Skeletal muscle tissue (tissue), 4 donors: ENCODE measurements around the gene PPP1R9A. TPM values are rescaled to one million over a fixed set of nuclear protein-coding genes. Genes with fewer than 3 reads are reported as not detected.

ENCODE experiments used
- H3K27ac ChIP-seq: one replicate; pipeline ENCODE4 v1.7.0; 2013; ENCODE audit warnings: mild to moderate bottlenecking, low read depth, low read length, inconsistent platforms
- H3K27me3 ChIP-seq, 3 donors: one replicate each; pipeline ENCODE4 v1.7.0; 2013; ENCODE audit warnings: low read length in 3 of 3; ENCODE audit not compliant: control insufficient read depth in 3 of 3, insufficient read depth in 3 of 3
- H3K36me3 ChIP-seq, 3 donors: one replicate each; pipeline ENCODE4 v1.7.0; 2013; ENCODE audit warnings: low read length in 3 of 3; ENCODE audit not compliant: control insufficient read depth in 3 of 3, insufficient read depth in 3 of 3
- H3K4me1 ChIP-seq, 3 donors: one replicate each; pipeline ENCODE4 v1.7.0; 2013; ENCODE audit warnings: low read length in 3 of 3, mild to moderate bottlenecking in 3 of 3; ENCODE audit not compliant: control insufficient read depth in 3 of 3, insufficient read depth in 3 of 3
- H3K4me3 ChIP-seq, 3 donors: one replicate each; pipeline ENCODE4 v1.7.0; 2013; ENCODE audit warnings: low read length in 3 of 3
- H3K9ac ChIP-seq, 3 donors: one replicate each; pipeline ENCODE4 v1.7.0; 2013; ENCODE audit warnings: low read length in 3 of 3, mild to moderate bottlenecking in 3 of 3, moderate library complexity in 2 of 3, low read depth in 1 of 3
- H3K9me3 ChIP-seq, 3 donors: one replicate each; pipeline ENCODE4 v1.7.0; 2013; ENCODE audit warnings: low read length in 3 of 3; ENCODE audit not compliant: control insufficient read depth in 3 of 3
- total RNA-seq: library from RNA; depleted of rRNA; stranded (reverse); fragments of >200 nt; gene quantifications from one replicate; pipeline ENCODE4 v1.2.3, GENCODE V29; 2014
- donor health status: Osteomylitis.

The PPP1R9A gene
- total RNA-seq, 1 donor from 2014 or later = 42.3 TPM

GRCh38 chr7:95220328-95220727 is 312.9 kb downstream of the PPP1R9A start:
- no peak overlapping the region for H3K9ac ChIP-seq
- no peaks in the 10 kb centered on the region for H3K36me3 ChIP-seq
- H3K4me3 ChIP-seq = no peak overlapping the region
- no peak overlapping the region for H3K27ac ChIP-seq
- no peaks in the 10 kb centered on the region for H3K9me3 ChIP-seq
- no peaks in the 10 kb centered on the region for H3K4me1 ChIP-seq
- H3K27me3 ChIP-seq = no peaks in the 10 kb centered on the region

- Histone ChIP-seq H3K27me3 (no peaks in the 10 kb centered on the region), H3K4me3 (no peak overlapping the region), H3K27ac (no peak overlapping the region), H3K9ac (no peak overlapping the region), H3K4me1 (no peaks in the 10 kb centered on the region), H3K9me3 (no peaks in the 10 kb centered on the region), H3K36me3 (peaks cover 0 to 2% (median 0%) of the 10 kb centered on the region in 3 donors)
Observed at GRCh38 chr7:95225301-95225700, 317.9 kb downstream of the PPP1R9A start.

- Histone ChIP-seq H3K9me3 (no peaks in the 10 kb centered on the region), H3K27me3 (no peaks in the 10 kb centered on the region), H3K4me1 (no peaks in the 10 kb centered on the region), H3K9ac (no peak overlapping the region), H3K27ac (no peak overlapping the region), H3K36me3 (peaks cover 0 to 2% (median 0%) of the 10 kb centered on the region in 3 donors), H3K4me3 (no peak overlapping the region)
Observed at GRCh38 chr7:95229301-95229700, 321.9 kb downstream of the PPP1R9A start.

- Histone ChIP-seq H3K36me3 (no peaks in the 10 kb centered on the region), H3K27me3 (no peaks in the 10 kb centered on the region), H3K4me1 (no peaks in the 10 kb centered on the region), H3K9ac (no peak overlapping the region), H3K9me3 (no peaks in the 10 kb centered on the region), H3K27ac (no peak overlapping the region), H3K4me3 (no peak overlapping the region)
Observed at GRCh38 chr7:95238252-95238943, 331.0 kb downstream of the PPP1R9A start.

- Histone ChIP-seq H3K9ac (no peak overlapping the region), H3K4me1 (no peaks in the 10 kb centered on the region), H3K4me3 (no peak overlapping the region), H3K27me3 (no peaks in the 10 kb centered on the region), H3K9me3 (no peaks in the 10 kb centered on the region), H3K27ac (no peak overlapping the region), H3K36me3 (no peaks in the 10 kb centered on the region)
Observed at GRCh38 chr7:95240921-95241320, 333.5 kb downstream of the PPP1R9A start.

- Histone ChIP-seq H3K27me3 (no peaks in the 10 kb centered on the region), H3K4me3 (no peak overlapping the region), H3K9ac (no peak overlapping the region), H3K4me1 (no peaks in the 10 kb centered on the region), H3K27ac (no peak overlapping the region), H3K36me3 (no peaks in the 10 kb centered on the region), H3K9me3 (no peaks in the 10 kb centered on the region)
Observed at GRCh38 chr7:95242266-95242665, 334.9 kb downstream of the PPP1R9A start.

- Histone ChIP-seq H3K4me3 (no peak overlapping the region), H3K36me3 (no peaks in the 10 kb centered on the region), H3K9ac (no peak overlapping the region), H3K27ac (no peak overlapping the region), H3K4me1 (no peaks in the 10 kb centered on the region), H3K9me3 (no peaks in the 10 kb centered on the region), H3K27me3 (no peaks in the 10 kb centered on the region)
Observed at GRCh38 chr7:95244616-95245015, 337.2 kb downstream of the PPP1R9A start.

GRCh38 chr7:95245828-95246500 is 338.6 kb downstream of the PPP1R9A start:
- H3K9me3 ChIP-seq = no peaks in the 10 kb centered on the region
- H3K4me1 ChIP-seq = no peaks in the 10 kb centered on the region
- H3K27me3 ChIP-seq = no peaks in the 10 kb centered on the region
- H3K27ac ChIP-seq = no peak overlapping the region
- H3K36me3 ChIP-seq = no peaks in the 10 kb centered on the region
- no peak overlapping the region for H3K4me3 ChIP-seq
- no peak overlapping the region for H3K9ac ChIP-seq

GRCh38 chr7:95246831-95247370 is 339.5 kb downstream of the PPP1R9A start:
- no peak overlapping the region for H3K27ac ChIP-seq
- H3K36me3 ChIP-seq = no peaks in the 10 kb centered on the region
- no peaks in the 10 kb centered on the region for H3K27me3 ChIP-seq
- peak overlapping the region in 1 of 3 donors; percentile 28 for H3K9ac ChIP-seq
- H3K4me1 ChIP-seq = no peaks in the 10 kb centered on the region
- H3K4me3 ChIP-seq = peak overlapping the region in 1 of 3 donors; percentile 49
- no peaks in the 10 kb centered on the region for H3K9me3 ChIP-seq

- H3K27ac ChIP-seq = no peak overlapping the region
- H3K36me3 ChIP-seq = no peaks in the 10 kb centered on the region
- H3K9me3 ChIP-seq = no peaks in the 10 kb centered on the region
- H3K4me1 ChIP-seq = no peaks in the 10 kb centered on the region
- H3K9ac ChIP-seq = no peak overlapping the region
- no peak overlapping the region for H3K4me3 ChIP-seq
- no peaks in the 10 kb centered on the region for H3K27me3 ChIP-seq
Observed at GRCh38 chr7:95250571-95250970, 343.2 kb downstream of the PPP1R9A start.
